GM18526 (cell line): Measurements from ENCODE around the gene PLAU.

Experiments
- POLR2A ChIP-seq: IDR thresholded peaks from 3 replicates; pipeline ENCODE4 v1.6.1; 2011; ENCODE audit not compliant: insufficient read length; ENCODE audit errors: extremely low read depth

Gene PLAU

DNA sequence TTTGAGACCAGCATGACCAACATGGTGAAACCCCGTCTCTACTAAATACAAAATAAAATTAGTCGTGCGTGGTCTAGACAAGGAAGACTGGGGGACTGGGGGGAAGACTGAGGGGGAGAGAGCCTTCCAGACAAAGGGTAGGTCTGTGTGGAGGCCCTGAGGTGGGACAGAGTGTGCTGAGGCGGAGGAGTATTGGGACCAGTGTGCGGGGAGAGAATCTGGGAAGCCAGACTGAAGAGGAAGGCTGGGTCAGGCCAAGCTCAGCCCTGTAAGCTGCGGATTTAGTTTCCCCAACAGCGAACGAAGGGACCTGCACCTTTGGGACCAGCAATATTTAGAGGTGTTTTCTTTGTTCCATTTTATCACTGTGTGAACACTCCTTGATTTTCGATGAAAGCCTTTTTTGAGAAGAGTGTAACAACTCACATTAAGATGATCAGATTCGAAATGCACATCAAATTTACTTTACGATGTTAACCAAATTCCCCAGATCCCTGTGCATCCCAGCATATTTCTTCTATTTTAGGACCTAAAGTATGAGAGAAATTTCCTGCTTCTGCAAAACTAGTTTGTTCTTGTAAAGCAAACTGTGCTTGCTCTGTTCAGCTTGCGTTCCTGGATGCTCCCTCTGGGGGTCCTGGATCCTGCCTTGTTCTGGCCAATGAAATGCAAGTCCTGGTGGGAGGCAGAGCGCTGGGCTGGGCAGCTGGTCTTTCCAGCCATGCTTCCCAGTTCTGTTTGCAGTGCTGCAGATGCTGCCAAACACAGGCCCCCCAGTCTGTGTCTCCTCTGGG is 39.4 kb downstream of the PLAU start:
- no peak for TF ChIP-seq POLR2A

- no peak for TF ChIP-seq POLR2A
These were observed 42.7 kb downstream of the PLAU start for GRCh38 chr10:73953665-73954064.

- TF ChIP-seq POLR2A = no peak
These were observed 43.8 kb downstream of the PLAU start for GRCh38 chr10:73954737-73955136.

DNA sequence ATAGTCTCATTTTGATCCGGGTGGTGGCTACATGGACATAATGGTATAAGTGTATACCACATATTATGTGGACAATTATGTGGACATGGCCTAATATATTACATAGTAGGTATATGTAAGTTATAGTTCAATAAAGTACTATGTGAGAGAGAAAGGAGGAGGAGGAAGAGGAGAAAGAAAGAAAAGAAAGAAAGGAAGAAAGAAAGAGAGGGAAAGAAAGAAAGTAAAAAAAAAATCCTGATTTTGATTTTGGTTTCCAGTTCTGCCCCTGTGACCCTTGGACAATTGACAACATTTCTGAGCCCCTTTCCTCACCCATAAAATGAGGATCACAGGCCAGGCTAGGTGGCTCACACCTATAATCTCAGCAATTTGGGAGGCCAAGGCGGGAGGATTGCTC is 44.8 kb downstream of the PLAU start:
- TF ChIP-seq POLR2A = no peak

- TF ChIP-seq POLR2A = peak; percentile 25
These were observed 45.8 kb downstream of the PLAU start for GRCh38 chr10:73956476-73957359.

DNA sequence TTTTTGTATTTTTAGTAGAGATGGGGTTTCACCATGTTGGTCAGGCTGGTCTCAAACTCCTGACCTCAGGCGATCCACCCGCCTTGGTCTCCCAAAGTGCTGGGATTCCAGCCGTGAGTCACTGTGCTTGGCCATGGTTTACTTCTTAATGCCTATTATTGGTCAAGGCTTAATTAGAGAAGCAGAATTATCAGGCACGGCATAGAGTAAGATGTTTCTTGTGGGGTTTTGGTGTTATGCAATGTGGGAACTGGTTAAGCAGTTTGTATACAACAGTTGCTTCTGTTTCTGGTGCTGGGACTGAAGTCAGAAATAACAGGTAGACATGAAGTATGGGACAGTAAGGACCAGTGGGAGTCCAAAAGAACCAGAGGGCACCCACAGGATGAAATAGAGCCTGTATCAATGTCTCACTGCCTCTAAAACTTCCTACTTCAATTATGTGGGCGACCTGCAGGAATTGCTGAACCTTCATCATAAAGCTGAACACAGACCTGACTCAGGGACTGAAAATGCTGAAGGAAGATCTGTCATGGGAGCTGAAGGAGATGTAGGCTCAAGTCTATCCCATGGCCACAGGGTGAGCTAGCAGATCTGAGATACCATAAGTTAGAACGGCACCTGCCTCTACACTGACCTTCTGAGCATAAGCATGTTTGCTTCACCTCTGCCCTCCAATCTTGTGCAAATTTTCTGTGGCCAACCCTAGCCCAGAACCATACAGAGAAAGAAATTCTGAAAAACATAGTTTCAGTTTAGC is 48.7 kb downstream of the PLAU start:
- no peak for TF ChIP-seq POLR2A

GRCh38 chr10:73962386-73962785 is 51.5 kb downstream of the PLAU start:
- no peak for TF ChIP-seq POLR2A

DNA sequence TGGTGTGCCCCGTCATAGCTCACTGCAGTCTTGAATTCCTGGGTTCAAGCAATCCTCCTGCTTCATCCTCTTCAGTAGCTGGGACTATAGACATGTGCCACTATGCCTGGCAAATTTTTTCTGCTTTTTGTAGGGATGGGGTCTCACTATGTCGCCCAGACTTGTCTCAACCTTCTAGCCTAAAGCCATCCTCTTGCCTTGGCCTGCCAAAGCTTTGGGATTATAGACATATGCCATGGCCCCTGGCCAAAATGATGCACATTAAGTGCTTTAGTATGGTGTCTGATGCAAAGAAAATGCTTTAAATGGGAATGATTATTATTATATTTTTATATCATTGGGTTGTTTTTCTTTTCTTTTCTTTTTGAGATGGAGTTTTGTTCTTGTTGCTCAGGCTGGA is 53.8 kb downstream of the PLAU start:
- TF ChIP-seq POLR2A = no peak

DNA sequence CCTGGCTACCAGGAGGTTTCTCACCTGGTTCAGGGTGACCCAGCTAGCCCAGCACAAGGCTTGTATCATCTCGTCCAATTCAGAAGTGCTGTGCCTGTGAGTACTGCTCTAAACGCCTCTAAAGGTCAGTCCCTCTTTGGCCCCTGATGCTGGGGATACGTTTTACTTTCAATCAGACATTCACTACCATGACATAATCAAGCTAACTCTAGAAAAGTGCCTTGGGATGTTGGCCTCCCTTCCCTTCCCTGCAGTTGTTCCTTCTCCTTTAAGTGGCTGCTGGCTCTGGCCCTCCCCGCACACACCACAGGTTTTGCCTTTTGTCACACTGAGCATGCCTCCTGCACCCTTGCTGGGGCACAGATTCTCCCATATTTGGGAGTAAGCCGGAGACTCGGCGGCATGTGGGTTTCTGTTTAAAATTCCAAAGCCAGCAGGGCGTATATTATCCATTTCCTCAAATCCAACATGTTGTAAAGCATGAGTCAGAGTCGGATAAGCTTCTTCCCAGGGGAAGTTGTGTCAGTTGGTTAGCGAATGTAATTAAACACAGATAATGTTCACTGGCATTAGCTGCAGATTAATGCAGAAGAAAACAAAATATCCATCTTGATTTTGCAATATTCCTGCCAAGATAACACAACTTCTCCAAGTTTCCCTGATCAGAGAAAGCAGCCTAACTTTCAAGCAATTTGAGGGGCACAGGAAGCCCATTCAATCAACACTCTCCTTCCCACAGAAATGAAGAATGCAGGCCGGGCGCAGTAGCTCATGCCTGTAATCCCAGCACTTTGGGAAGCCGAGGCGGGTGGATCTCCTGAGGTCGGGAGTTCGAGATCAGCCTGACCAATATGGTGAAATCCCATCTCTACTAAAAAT is 55.2 kb downstream of the PLAU start:
- TF ChIP-seq POLR2A = no peak

DNA sequence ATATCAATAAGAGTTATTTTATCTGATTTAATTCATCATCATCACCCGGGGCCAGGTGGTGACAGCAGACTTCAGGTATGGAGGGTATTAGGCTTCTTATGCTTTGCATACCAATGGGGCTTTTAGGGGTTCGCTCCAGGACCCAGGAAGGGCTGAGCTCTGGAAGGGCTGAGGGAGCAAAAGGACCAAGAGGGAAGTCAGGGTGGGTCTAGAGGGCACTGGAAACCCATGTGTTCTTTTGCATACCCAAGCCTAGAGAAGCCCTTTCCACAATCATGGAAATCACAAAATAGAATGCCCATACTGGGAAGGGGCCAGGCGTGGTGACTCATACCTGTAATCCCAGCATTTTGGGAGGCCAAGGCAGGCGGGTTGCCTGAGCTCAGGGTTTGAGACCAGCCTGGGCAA is 56.1 kb downstream of the PLAU start:
- no peak for TF ChIP-seq POLR2A
